MM.1S (cell line): ENCODE results near the gene NUP50.

Source experiments
- EZH2 ChIP-seq: fragments of 300-600 bp; sonication (generic); optimal IDR thresholded peaks from 2 replicates; pipeline ENCODE3; 2017; ENCODE audit warnings: low read depth, mild to moderate bottlenecking, antibody characterized with exemption, low read length, mixed read lengths
- TF ChIP-seq, protein P1 (sequence below): fragments of 300-600 bp; sonication (generic); IDR thresholded peaks from 2 replicates; pipeline ENCODE4 v1.5.1; 2016; ENCODE audit warnings: antibody characterized with exemption, low read length, mixed read lengths

DNA sequence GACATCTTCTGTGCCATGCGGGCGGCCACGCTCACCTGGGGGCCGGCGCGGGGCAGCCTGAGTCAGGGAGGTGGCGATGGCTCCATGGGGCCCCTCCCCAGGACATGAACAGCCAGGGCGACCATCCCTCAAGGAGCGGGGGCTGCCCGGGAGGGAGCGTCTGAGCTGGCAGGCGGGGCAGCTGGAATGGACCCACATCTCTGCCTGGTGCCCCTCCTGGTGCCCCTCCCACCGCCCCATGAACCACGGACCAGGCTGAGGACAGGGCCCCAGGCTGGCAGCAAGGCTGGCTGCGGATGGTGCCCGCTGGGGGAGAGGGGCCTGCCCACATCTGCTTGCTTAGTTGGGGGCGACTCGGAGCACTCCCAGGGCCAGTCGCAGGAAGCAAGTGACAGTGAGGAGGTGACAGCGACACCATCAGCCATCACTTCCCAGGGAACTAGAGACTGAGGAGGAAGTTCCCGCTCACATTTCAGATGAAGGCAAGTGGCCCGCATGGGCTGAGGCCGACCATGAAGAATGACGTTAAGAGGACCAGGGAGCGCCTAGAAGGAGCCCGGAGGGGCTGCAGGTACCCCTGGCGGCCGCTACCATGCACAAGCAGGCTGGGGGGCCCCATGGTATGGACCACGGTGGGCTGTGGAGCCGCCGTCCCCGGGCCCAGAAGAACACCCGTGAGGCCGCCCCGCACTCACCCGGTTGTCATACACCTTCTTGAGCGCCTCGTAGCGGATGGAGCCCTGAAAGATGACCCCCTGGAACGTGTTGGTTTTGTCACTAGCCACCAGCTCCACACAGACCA lies 39.6 kb downstream of the NUP50 start:
- TF ChIP-seq, protein P1, sequence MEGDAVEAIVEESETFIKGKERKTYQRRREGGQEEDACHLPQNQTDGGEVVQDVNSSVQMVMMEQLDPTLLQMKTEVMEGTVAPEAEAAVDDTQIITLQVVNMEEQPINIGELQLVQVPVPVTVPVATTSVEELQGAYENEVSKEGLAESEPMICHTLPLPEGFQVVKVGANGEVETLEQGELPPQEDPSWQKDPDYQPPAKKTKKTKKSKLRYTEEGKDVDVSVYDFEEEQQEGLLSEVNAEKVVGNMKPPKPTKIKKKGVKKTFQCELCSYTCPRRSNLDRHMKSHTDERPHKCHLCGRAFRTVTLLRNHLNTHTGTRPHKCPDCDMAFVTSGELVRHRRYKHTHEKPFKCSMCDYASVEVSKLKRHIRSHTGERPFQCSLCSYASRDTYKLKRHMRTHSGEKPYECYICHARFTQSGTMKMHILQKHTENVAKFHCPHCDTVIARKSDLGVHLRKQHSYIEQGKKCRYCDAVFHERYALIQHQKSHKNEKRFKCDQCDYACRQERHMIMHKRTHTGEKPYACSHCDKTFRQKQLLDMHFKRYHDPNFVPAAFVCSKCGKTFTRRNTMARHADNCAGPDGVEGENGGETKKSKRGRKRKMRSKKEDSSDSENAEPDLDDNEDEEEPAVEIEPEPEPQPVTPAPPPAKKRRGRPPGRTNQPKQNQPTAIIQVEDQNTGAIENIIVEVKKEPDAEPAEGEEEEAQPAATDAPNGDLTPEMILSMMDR, result no peak
- TF ChIP-seq EZH2, result no peak
